SK-MEL-5 (cell line): Measurements from ENCODE around the gene CPHXL2. TPM values are rescaled to one million over a fixed set of nuclear protein-coding genes. Genes with fewer than 3 reads are reported as not detected.

Experiments
- DNase-seq: peaks from one replicate; pipeline ENCODE4 v3.0.0-alpha.2; 2016; ENCODE audit warnings: low read depth, low spot score
- in situ Hi-C: cut with HindIII; loops from 2 replicates; pipeline ENCODE4 v1.10.0; 2016; ENCODE audit warnings: low sequenced_read_pairs, high pct_unique_total_duplicates, low pct_unique_long_range_greater_than_20kb
- small RNA-seq, 2 experiments: library from RNA; depleted of rRNA; stranded (forward); fragments of <200 nt; gene quantifications; one replicate each; pipeline ENCODE3, GENCODE V24; 2014
- total RNA-seq: library from RNA; depleted of rRNA; stranded (reverse); fragments of >200 nt; shearing (Covaris generic); gene quantifications from 2 replicates; pipeline ENCODE4 v1.2.3, GENCODE V29; 2014; rRNA removed

The CPHXL2 gene
- total RNA-seq, 1 experiment from 2014 or later, result not detected

DNA sequence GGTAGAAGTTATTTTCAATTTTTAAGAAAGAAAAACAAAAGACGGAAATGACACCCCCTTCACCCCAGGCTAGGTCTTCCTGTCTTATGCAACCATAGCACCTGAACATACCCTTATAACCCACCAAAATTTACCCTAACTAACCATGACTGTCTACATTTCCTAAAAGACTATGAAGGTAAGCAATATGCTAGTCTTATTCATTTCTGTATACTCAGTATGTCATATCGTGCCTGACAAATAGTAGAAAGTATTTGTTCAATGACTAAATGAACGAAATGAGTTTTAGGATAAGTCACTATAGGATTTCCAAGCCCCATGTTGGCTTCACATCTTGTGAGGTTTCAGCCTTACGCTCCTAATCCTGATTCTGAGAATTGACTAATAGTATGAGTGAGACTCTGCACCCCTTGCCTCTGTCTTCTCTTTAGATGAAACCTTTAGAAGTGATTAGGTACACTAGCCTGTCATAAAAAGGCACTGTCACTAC lies 60.2 kb downstream of the CPHXL2 start:
- no peak for DNase-seq
- in situ Hi-C loops, result no loop called here

GRCh38 chr16:75615619-75616018 lies 61.2 kb downstream of the CPHXL2 start:
- in situ Hi-C loops, result no loop called here

DNA sequence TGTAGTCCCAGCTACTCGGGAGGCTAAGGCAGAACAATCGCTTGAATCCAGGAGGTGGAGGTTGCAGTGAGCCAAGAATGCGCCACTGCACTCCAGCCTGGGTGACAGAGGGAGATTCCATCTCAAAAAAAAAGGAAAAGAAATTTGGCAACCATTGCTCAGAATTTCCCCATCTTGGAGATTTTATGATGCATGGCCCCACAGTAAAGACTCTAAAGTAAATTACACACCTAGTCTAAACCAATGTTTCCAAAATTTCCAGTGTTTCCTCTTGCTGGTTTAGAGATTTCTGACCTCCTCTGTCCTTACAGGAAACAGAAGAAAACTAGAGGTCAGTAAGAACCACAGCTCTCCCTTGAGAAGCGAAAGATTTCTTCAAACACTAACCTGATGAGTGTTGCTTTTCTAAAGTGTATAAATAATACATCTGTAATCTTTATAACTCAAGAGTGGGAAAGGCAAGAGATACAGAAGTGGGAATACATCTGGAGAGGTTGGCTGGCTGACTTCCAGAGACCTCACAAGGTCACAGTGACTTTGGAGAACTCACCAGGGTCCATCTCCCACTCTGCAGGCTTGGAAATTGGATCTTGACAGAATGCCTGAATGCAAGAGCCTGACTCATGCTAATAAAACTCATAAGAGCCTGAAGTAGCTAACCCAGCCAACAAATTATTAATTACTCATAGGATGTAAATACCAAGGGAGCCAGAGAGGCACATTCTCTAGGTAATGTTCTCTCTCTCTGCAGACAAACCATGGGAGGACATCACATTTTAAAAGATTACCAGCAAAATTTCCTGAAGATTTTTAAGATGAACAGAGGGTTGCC lies 62.5 kb downstream of the CPHXL2 start:
- in situ Hi-C loops, result no loop called here
- no peak for DNase-seq

More at GRCh38 chr16:75615619-75616018, 61.2 kb downstream of the CPHXL2 start:
- no peak for DNase-seq

Small RNA genes within 50 kb of the gene (small RNA-seq; reads per million reads assigned to genes)
- 0 reads per million in 2 experiments for gene RN7SL520P

Other genes with a start within 250 kb of the CPHXL2 start
- gene CFDP1, start 243.5 kb downstream of the CPHXL2 start, total RNA-seq, result 24.8 and 25.1 TPM in 2 replicates
- gene TMEM170A, start 212.3 kb downstream of the CPHXL2 start, total RNA-seq, result 18.1 and 19.3 TPM in 2 replicates
- gene CHST6, start 181.6 kb downstream of the CPHXL2 start, total RNA-seq, result 10.2 and 11.0 TPM in 2 replicates
- 0.08 TPM in 1 of 2 replicates, not detected in the other for gene CHST5, start 140.9 kb downstream of the CPHXL2 start, total RNA-seq
- 9.2 and 10.7 TPM in 2 replicates for gene TMEM231, start 120.8 kb downstream of the CPHXL2 start, total RNA-seq
- 48.7 and 50.5 TPM in 2 replicates for gene GABARAPL2, start 110.6 kb downstream of the CPHXL2 start, total RNA-seq
- 56.3 and 78.9 TPM in 2 replicates for gene ADAT1, start 53.7 kb downstream of the CPHXL2 start, total RNA-seq
- gene KARS1, start 29.3 kb downstream of the CPHXL2 start, total RNA-seq, result 230 and 243 TPM in 2 replicates
- 36.3 and 41.9 TPM in 2 replicates for gene TERF2IP, start 29.2 kb downstream of the CPHXL2 start, total RNA-seq
- not detected in 2 replicates for gene DUXB, start 24.5 kb upstream of the CPHXL2 start, total RNA-seq
- not detected in 2 replicates for gene CPHXL, start 49.5 kb upstream of the CPHXL2 start, total RNA-seq